Activated naive CD4-positive, alpha-beta T cell treated with anti-CD3 and anti-CD28 coated beads, Interleukin-2, amount 50 U/mL, for 72 hours (primary cell): Measurements from ENCODE around the gene MAPKBP1. TPM values are rescaled to one million over a fixed set of nuclear protein-coding genes. Genes with fewer than 3 reads are reported as not detected.

ENCODE experiments used
- ATAC-seq, 2 donors: fragments of 150-1000 bp; cut with Tn5 transposase; 2 replicates each; pipeline ENCODE4 v1.10.0; 2021; ENCODE audit warnings: mild to moderate bottlenecking in 2 of 2, moderate library complexity in 2 of 2
- DNase-seq, 2 donors: peaks; one replicate each; pipeline ENCODE4 v3.0.0; 2021 to 2022; ENCODE audit warnings: low spot score in 2 of 2
- H3K27ac Mint-ChIP-seq, 2 donors: one replicate each; pipeline ENCODE4 v1.8.0; 2022; ENCODE audit warnings: mild to moderate bottlenecking in 2 of 2, mixed read lengths in 2 of 2
- H3K36me3 Mint-ChIP-seq, 2 donors: one replicate each; pipeline ENCODE4 v1.8.0; 2022; ENCODE audit warnings: mixed read lengths in 2 of 2
- H3K9me3 Mint-ChIP-seq, 2 donors: one replicate each; pipeline ENCODE4 v1.8.0; 2022; ENCODE audit warnings: mixed read lengths in 2 of 2
- total RNA-seq, 2 donors: library from RNA; stranded (reverse); gene quantifications; one replicate each; pipeline ENCODE4 v1.2.3, GENCODE V29; 2022

The MAPKBP1 gene
- total RNA-seq, 2 donors from 2014 or later: 31.0 to 31.3 TPM

DNA sequence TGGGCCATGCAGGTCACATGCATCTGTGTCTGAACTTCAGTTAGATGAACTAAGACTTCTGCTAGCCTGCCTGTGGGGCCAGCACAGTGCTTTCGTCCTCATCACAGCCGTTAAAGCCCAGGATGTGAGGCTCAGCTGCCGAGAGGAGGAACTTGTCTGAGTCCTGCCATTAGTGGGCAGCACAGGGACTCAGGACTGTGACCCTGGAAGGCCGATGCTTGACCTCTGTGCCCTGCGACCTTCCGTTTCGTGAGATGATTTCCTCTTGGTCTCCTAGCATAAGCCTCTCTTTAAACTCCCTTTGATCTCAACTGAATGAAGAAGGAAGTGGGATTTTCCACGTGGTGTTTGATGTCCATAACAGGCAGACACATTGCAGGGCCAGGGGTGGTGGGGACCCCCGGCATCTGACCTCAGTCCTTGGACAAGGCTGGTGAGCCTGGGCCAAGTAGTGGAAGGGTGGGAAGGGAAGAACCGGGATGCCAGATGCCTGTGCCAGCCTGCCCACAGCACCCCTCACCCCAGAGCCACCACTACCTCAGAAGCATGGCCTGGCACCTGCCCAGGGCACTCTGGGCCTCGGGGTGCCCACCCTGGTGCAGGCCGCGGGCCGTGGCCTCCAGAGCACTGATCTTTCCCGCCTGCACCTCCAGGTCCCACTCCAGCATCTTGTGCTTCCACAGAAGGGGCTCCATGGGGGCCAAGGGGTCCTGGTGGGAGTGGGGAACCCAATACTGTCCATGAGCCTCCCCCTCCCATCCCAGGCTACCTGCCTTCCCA, 86.0 kb downstream of the MAPKBP1 start:
- H3K9me3 Mint-ChIP-seq: no peaks in the 10 kb centered on the region
- no peaks in the 10 kb centered on the region for H3K36me3 Mint-ChIP-seq
- no peak for DNase-seq
- peak overlapping the region in 1 of 2 donors; percentile 50 for H3K27ac Mint-ChIP-seq
- no peak for ATAC-seq

DNA sequence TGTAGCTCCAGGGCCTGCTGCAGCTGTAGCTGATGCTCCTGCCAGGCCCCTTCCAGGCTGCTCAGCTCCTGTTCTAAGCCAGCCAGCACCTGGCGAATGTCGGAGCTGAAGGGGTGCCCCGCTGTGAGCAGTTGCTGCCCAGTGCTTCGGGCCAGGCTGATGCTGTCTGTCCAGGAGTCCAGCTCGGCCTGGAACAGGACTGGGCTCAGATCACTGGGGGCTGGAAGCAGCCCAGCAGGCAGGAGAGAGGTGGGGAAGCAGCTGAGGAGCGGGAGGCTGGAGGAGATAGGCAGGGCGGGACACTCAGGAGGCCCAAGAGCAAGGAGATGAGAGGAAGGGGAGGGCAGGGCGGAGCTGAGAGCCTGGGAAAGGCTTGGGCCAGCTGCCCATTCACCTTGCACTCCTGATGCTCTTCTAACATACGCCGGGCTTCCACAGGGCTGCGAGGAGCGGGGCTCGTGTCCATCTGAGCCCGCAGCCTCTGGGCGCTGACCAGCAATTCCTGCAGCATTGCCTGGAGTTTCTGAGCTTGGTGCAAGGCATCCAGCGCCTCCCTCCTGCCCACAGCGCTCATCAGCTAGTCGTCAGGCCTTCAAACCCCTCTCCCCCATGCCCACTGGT, 87.6 kb downstream of the MAPKBP1 start:
- no peak for ATAC-seq
- no peak for DNase-seq
- H3K9me3 Mint-ChIP-seq: no peaks in the 10 kb centered on the region
- H3K36me3 Mint-ChIP-seq: no peaks in the 10 kb centered on the region
- H3K27ac Mint-ChIP-seq: no peak overlapping the region

DNA sequence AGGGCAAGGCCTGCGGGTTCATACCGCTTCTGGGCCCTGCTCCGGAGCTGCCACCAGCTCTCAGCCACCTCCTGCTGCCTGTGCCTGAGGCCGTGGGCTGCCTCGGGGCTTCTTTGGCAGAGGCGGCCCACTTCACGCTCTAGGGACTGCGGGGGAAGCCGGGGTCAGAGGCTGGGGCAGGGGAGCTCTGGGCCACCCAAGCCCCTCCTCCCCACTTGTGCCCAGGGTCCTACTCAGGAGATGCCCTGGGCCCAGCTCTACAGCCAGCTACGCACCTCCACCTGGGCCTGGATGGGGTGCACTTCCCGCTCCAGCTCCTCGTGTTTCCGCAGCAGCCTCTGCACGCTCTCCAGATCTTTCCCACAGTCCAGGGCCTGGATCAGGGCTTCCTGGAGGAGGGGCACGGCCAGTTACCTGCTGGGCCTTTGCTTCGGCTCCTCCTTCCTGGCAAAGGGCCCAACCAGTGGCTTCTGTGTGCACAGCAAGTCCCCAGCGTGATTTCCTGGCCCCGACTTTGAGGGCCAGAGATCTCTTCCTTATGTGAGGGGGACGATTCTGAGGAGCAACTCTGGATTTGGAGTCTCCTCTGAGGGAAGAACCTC, 88.3 kb downstream of the MAPKBP1 start:
- no peak for ATAC-seq
- Mint-ChIP-seq H3K27ac (no peak overlapping the region), H3K9me3 (no peaks in the 10 kb centered on the region), H3K36me3 (no peaks in the 10 kb centered on the region)
- no peak for DNase-seq

DNA sequence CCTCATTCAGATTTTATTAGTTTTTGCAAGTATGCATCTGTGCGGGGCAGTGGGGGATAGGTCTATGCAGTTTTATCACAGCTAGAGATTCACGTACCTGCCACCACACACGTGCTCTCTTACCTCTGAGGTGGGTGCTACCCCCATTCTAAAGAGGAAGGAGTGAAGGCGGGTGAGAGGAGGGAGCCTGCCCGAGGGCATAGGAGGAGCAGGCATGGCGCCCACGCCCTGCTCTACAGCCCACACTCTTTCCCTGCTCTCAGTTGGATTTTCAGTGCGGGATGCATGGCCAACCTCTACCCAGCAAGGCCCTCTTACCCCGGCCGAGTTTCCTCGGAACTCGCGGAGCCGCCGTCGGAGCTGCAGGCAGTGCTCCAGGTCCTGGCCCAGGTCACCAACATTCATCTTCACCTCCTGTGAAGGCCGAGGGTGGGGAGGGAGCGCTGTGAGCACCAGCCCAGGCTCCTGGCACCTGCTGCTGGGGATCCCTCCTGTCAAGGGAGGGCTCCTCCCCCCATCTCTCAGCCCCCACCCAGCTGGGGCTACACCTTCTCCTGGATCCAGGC, 91.3 kb downstream of the MAPKBP1 start:
- no peak for ATAC-seq
- no peaks in the 10 kb centered on the region for H3K36me3 Mint-ChIP-seq
- H3K27ac Mint-ChIP-seq: no peak overlapping the region
- no peaks in the 10 kb centered on the region for H3K9me3 Mint-ChIP-seq
- DNase-seq: no peak

DNA sequence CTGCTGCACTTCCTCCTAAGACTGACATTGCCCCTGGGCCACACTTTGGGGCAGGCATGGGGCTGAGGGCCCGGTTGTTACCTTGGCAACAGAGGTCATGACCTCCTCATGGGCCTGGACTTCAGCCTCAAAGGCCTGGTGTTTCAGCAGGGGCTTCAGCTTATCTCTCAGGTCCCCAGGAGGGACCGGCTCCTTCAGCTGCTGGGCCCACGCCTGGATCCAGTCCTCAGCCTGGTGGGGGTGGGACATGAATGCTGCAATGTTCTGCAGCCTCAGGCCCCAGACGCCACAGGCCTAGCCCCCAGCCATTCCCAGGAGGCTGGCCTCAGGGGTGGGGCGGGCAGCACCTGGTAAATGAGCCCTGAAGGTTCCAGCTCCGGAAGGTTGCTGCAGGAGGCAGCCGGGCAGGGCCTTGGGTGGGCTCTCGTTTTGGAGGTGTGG, 92.0 kb downstream of the MAPKBP1 start:
- ATAC-seq: no peak
- H3K9me3 Mint-ChIP-seq: no peaks in the 10 kb centered on the region

DNA sequence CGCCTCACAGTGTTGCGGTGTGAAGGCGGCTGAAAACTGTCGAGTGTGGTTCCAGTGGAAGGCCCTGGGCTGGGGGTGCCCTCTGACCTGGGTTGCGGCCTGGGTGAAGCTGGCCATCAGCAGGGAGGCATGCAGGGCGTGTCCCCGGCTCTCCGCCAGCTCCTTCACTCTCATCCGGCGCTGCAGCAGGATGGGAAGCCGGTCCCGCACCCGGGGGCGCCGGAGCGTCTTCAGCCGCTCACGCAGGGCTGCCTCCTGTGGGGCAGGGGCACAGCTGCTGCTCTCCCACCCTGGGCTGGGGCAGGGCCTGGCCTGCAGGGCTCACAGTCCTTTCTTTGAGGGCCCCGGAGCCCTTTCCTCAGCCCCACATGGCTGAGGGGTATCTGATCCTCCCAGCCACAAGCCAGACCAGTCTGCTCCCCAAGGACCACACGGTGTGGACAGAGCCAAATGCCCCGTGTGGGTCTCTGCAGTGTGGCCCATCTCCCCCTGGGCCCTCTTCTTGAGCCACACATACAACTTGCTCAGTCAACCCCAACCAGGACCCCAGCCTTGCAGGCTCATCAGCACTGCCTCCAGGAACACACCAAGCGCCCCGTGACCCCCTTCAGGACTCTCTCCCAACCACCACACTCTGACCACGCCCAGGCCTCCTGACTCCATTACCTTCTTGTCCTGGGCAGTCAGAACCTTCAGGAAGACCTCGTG, 92.7 kb downstream of the MAPKBP1 start:
- no peak for ATAC-seq
- no peak for DNase-seq
- H3K27ac Mint-ChIP-seq: peak overlapping the region in 1 of 2 donors; percentile 57
- H3K9me3 Mint-ChIP-seq: no peaks in the 10 kb centered on the region
- no peaks in the 10 kb centered on the region for H3K36me3 Mint-ChIP-seq

More for the DNA sequence above, 92.0 kb downstream of the MAPKBP1 start:
- DNase-seq: no peak
- Mint-ChIP-seq H3K36me3 (no peaks in the 10 kb centered on the region), H3K27ac (no peak overlapping the region)

DNA sequence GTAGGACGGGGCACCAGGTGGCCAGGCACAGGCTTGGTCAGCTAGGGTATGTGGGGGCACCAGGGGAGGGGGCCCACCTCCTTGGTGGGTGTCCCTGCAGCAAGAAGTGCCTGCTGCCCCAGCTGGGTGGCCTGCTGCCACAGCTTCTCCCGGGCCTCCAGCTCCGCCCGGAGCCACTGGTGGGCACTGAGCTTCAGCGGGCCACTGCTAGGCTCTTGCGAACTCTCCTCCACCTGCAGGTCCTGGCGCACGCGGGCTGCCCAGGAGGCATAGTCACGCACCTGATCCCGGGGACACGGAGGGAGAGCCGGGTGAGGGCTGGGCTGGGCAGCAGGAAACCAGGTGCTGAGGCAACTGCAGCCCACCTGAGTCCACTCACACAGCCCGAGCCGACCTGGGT, 94.0 kb downstream of the MAPKBP1 start:
- no peak for DNase-seq
- ATAC-seq: no peak
- Mint-ChIP-seq H3K36me3 (no peaks in the 10 kb centered on the region), H3K9me3 (no peaks in the 10 kb centered on the region), H3K27ac (no peak overlapping the region)

DNA sequence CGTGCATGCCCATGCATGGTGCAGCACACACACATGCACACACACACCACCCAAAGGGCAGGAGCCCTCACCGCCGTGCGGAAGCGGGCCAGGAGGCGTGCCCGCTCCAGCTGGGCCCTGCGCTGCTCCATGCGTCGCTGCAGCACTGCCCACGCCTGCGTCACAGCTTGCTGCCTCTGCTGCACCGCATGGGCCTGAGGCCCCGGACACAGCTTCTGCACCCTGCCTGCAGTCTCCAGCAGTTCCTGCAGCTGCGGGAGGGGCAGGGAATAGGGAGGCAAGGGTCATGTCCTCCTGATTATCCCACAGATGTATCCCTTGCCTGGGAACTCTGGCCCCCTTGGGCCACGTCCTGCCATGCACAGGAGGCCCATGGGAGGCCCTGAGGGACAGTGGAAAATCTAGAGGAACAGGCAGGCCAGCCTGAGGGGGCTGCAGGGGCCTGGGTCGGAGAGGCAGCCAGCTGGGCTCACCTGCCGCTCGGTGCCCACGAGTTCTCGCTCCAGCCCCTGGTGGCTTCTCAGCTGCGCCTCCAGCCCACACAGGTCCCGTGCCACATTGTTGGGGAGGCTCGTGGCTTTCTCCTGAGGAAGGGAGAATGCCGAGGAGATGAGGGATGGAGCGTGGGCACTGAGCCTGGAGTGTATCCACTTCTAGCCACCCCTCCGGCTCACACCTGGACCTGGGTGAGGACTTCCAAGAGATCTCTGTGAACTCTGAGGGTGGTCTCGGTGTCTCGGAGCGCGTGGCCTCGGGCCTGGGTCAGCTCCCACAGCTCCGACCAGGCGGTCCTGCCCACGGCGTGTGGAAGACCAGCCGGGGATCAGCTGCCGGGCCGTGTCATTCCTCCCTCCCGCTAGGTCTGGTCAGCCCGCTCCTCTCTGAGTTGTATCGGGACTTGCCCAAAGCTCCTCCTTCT, 95.7 kb downstream of the MAPKBP1 start:
- DNase-seq: no peak
- Mint-ChIP-seq H3K27ac (peak overlapping the region; percentile 29 to 80), H3K36me3 (no peaks in the 10 kb centered on the region), H3K9me3 (no peaks in the 10 kb centered on the region)
- ATAC-seq: no peak

DNA sequence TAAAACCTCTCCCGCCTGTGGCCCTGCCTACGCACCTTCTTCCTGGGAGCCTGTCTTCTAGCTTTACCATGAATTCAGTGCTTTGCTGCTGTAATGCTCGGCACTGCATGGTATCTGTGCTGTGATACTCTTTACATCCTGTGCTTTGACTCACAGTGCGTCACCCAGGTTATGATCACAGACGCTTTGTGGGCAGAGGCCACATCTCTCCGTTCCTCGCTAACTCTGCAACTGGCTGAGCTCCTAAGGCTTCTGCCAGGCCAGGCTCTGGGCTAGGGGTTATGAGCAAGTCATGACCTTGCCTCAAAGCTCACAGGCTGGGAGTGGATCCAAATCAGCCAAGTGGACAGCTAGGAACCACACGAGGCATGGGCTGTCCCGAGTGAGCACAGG, 96.4 kb downstream of the MAPKBP1 start:
- Mint-ChIP-seq H3K36me3 (no peaks in the 10 kb centered on the region), H3K9me3 (no peaks in the 10 kb centered on the region), H3K27ac (peak overlapping the region; percentile 79 to 80)
- DNase-seq: peak; percentile 62 to 71
- peak; percentile 96 to 98 for ATAC-seq

DNA sequence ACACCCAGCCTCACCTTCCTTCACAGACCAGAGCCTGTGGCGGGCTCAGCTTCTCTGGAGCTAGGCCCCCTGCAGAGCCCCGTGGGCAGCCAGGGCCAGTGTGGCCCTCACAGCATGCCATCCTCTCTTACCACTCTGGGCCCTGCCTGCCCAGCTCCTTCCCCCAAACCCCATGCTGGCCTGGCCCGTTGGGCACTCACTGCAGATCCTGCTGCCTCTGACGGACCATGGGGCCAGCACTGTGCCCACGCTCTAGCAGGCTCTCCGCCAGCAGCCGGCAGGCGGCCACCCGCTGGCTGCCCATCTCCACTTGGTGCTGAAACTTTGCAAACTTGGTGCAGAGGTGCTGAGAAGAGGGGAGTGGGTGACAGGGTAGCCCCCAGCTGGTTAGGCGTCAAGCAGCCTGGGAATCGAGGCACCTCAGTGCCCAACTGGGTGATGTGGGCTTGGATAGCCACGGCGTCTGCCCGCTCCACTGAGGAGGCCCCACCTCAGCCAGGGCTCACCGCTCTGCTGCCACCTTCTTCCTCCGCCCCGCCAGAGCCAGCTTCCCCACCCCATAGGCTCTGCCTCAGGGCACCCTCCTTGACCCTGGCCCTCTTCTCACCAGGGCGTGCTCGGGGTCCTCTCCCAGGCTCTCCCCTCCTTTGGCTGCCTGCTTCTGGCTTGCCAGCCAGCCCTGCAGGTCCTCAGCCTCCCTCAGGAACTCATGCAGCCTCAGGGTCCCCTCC, 97.1 kb downstream of the MAPKBP1 start:
- peak overlapping the region; percentile 79 to 80 for H3K27ac Mint-ChIP-seq
- H3K9me3 Mint-ChIP-seq: no peaks in the 10 kb centered on the region
- no peaks in the 10 kb centered on the region for H3K36me3 Mint-ChIP-seq
- DNase-seq (no peak), ATAC-seq (no peak)

DNA sequence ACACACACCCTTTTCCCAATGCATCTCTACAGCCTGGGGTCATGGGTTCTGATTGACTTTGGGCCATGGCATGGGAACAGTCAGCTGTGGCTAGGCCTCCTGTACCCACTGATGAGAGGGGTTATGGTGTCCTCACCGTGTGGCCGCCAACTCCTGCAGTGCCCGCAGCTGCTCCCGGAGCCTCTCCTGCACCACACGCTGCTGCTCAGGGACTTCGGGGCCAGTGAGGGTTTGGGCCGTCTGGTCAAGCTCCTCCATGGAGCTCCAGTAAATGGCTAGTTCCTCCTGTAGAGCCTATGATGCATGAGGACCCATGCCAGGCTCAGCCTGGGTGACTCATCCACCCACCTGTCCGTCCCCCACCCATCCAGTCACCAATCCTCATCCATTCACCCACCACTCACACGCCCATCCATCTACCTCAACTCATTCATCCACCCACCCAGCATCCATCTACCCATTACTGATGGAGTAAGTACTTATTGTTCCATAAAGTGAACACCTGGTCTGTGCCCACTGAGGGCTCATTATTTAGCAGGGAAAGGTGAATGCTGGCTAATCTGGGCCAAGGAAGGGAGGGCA, 98.0 kb downstream of the MAPKBP1 start:
- no peaks in the 10 kb centered on the region for H3K9me3 Mint-ChIP-seq
- H3K27ac Mint-ChIP-seq: peak overlapping the region in 1 of 2 donors; percentile 0
- no peak for DNase-seq
- ATAC-seq: no peak
- H3K36me3 Mint-ChIP-seq: no peaks in the 10 kb centered on the region

DNA sequence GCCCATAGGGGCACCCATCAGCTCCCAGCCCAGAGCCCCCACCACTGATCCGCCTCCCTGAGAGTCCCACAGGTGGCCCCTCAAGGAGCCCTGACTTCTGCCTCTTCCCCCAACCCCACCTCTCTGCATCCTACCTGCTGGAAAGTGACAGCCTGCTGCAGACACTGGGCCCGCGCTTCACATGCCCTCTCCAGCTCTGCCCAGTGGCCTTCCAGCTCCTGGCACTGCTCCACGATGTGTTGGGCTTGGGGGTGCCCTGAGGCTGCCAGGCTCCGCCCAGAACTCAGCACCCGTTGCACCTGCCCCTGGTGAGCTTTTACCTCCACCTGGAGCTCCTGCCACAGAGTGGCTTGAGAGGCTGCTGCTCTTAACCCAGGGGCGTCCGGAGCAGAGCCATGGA, 99.4 kb downstream of the MAPKBP1 start:
- Mint-ChIP-seq H3K36me3 (no peaks in the 10 kb centered on the region), H3K9me3 (no peaks in the 10 kb centered on the region), H3K27ac (no peak overlapping the region)
- DNase-seq (no peak), ATAC-seq (no peak)

DNA sequence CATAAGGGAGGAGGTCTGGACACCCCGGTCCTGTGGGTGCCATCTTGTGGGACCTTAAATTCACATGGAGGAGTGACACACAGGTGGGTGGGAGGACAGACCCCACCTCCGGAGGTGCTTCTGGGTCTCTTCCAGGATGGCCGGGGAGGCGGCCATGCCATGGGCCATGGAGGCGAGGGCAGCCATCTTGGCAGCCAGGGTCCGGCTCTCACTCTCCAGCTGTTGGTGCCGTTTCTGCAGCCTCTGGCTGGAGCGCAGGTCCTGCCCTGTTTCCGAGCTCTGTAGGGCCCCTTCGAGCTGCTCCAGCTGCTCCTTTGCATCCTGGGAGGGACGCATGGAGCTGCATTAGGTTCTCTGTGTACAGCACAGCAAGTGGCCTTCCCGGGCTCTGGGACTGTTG, 100.5 kb downstream of the MAPKBP1 start:
- ATAC-seq (no peak), DNase-seq (no peak)
- H3K27ac Mint-ChIP-seq: no peak overlapping the region
- no peaks in the 10 kb centered on the region for H3K9me3 Mint-ChIP-seq
- no peaks in the 10 kb centered on the region for H3K36me3 Mint-ChIP-seq

DNA sequence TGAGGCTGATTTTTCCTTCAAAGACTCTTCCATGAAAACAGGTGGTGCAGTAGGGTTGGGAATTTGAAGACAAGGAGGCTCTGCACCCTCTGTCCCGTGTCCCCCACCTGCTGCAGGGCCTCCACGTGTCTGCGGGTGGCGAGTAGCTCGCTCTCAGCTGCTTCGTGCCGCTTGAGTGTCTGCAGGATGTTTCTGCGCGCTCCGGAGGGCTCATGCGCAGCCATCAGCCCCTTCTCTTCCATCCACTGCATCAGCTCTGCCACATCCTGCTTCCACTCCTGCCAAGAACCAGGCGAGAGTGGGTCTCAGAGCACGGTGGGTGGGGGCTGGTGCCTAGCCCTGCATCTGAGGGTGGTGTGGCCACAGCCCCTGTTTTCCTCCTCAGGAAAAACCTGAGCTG, 101.7 kb downstream of the MAPKBP1 start:
- Mint-ChIP-seq H3K27ac (no peak overlapping the region), H3K9me3 (no peaks in the 10 kb centered on the region), H3K36me3 (peaks cover 0 to under 1% of the 10 kb centered on the region in 2 donors)
- ATAC-seq: no peak
- no peak for DNase-seq

DNA sequence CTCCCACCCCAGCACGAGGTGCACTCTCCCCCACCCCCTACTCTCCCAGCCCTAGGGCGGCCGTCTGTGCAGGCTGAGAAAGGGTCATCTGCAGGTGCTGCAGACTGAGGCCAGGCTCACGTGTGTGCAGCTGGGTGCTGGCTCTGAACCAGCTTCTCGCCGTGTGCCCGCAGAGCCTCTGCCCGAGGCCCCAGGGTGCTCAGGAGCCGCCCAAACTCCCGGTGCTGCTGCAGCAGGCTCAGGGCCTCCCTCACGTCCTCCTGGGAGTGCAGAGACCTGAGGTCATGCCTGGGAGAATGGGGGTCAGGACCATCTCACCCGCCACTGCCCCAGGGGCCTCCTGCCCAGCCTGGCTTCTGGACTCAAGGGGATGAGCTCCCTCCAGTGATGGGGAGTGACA, 102.4 kb downstream of the MAPKBP1 start:
- ATAC-seq (no peak), DNase-seq (no peak)
- Mint-ChIP-seq H3K9me3 (no peaks in the 10 kb centered on the region), H3K36me3 (peaks cover 0 to 4% of the 10 kb centered on the region in 2 donors), H3K27ac (no peak overlapping the region)
